HepG2 (cell line): ENCODE results near the gene TARS3. TPM values are rescaled to one million over a fixed set of nuclear protein-coding genes. Genes with fewer than 3 reads are reported as not detected.
A peak's percentile ranks its signal among the peaks of the same experiment; 100 is the strongest.

ENCODE experiments used
- ATF2 ChIP-seq: sonication (generic); formaldehyde crosslinking; IDR thresholded peaks from 2 replicates; pipeline ENCODE4 v1.4.0; 2020; ENCODE audit warnings: missing genetic modification reagents
- DMTF1 ChIP-seq: sonication (generic); formaldehyde crosslinking; IDR thresholded peaks from 2 replicates; pipeline ENCODE4 v1.4.0; 2020; ENCODE audit warnings: mild to moderate bottlenecking, missing genetic modification reagents
- E2F2 ChIP-seq: sonication (generic); formaldehyde crosslinking; IDR thresholded peaks from 2 replicates; pipeline ENCODE4 v1.4.0; 2020; ENCODE audit warnings: missing genetic modification reagents, borderline replicate concordance
- HMG20B ChIP-seq: conservative IDR thresholded peaks from 2 replicates; pipeline ENCODE4 v1.6.1; 2016; ENCODE audit warnings: missing genetic modification reagents, missing compliant biosample characterization
- JDP2 ChIP-seq: sonication (generic); formaldehyde crosslinking; IDR thresholded peaks from 2 replicates; pipeline ENCODE4 v1.8.1; 2022; ENCODE audit warnings: missing genetic modification reagents, borderline replicate concordance
- KLF11 ChIP-seq: IDR thresholded peaks from 2 replicates; pipeline ENCODE4 v1.6.1; 2016; ENCODE audit warnings: missing compliant biosample characterization
- PHF5A ChIP-seq: IDR thresholded peaks from one replicate; pipeline ENCODE4 v1.6.1; 2018; ENCODE audit warnings: low read depth, missing genetic modification reagents; ENCODE audit not compliant: unreplicated experiment
- RBAK ChIP-seq: sonication (generic); formaldehyde crosslinking; IDR thresholded peaks from 2 replicates; pipeline ENCODE4 v1.5.1; 2020; ENCODE audit warnings: mild to moderate bottlenecking, missing genetic modification reagents
- RBM22 ChIP-seq: fragments of 200-400 bp; formaldehyde crosslinking; optimal IDR thresholded peaks from 2 replicates; pipeline ENCODE3; 2017; ENCODE audit warnings: mild to moderate bottlenecking, low read length, moderate library complexity
- RFXAP ChIP-seq: sonication (generic); formaldehyde crosslinking; IDR thresholded peaks from 2 replicates; pipeline ENCODE4 v1.4.0; 2020; ENCODE audit warnings: missing genetic modification reagents, borderline replicate concordance
- SNAPC2 ChIP-seq: sonication (generic); formaldehyde crosslinking; IDR thresholded peaks from 2 replicates; pipeline ENCODE4 v1.8.1; 2022; ENCODE audit warnings: mild to moderate bottlenecking, missing genetic modification reagents
- SRSF9 ChIP-seq: fragments of 200-400 bp; formaldehyde crosslinking; IDR thresholded peaks from 2 replicates; pipeline ENCODE4 v1.6.1; 2018; ENCODE audit warnings: borderline replicate concordance, mild to moderate bottlenecking, low read depth, low read length; ENCODE audit not compliant: insufficient read depth, poor library complexity, severe bottlenecking
- ZNF124 ChIP-seq: sonication (generic); formaldehyde crosslinking; IDR thresholded peaks from 2 replicates; pipeline ENCODE4 v1.4.0; 2020; ENCODE audit warnings: missing genetic modification reagents
- ZNF138 ChIP-seq: sonication (generic); formaldehyde crosslinking; IDR thresholded peaks from 2 replicates; pipeline ENCODE4 v1.5.0; 2020; ENCODE audit warnings: mild to moderate bottlenecking, low read depth, missing genetic modification reagents
- ZNF563 ChIP-seq: sonication (generic); formaldehyde crosslinking; IDR thresholded peaks from 2 replicates; pipeline ENCODE4 v1.8.0; 2022; ENCODE audit warnings: mild to moderate bottlenecking, moderate library complexity, missing genetic modification reagents
- ZNF570 ChIP-seq: sonication (generic); formaldehyde crosslinking; IDR thresholded peaks from 2 replicates; pipeline ENCODE4 v1.4.0; 2020; ENCODE audit warnings: mild to moderate bottlenecking, missing genetic modification reagents, borderline replicate concordance
- ZNF670 ChIP-seq: sonication (generic); formaldehyde crosslinking; IDR thresholded peaks from 2 replicates; pipeline ENCODE4 v1.8.0; 2022; ENCODE audit warnings: mild to moderate bottlenecking, missing genetic modification reagents, borderline replicate concordance
- ZNF703 ChIP-seq: sonication (generic); formaldehyde crosslinking; IDR thresholded peaks from 2 replicates; pipeline ENCODE4 v1.5.1; 2020; ENCODE audit warnings: missing genetic modification reagents, mild to moderate bottlenecking, moderate library complexity, borderline replicate concordance
- polyA plus RNA-seq, 8 experiments: library from polyadenylated mRNA; depleted of rRNA in 3 of 8; stranded (reverse) in 7 of 8; unstranded in 1 of 8; fragments of >200 nt; fragmentation: Illumina TruSeq in 4 of 8; extraction: Trizol in 4 of 8; gene quantifications; 2 replicates each; pipeline versions ENCODE4 v1.2.1 to v1.2.3, GENCODE V29; 2011 to 2016; ENCODE audit warnings: low read depth in 4 of 8, missing spikeins in 1 of 8, mixed read lengths in 1 of 8; ENCODE audit not compliant: insufficient read depth in 1 of 8
- total RNA-seq, 5 experiments: library from RNA; depleted of rRNA; stranded (reverse); fragments of >200 nt; fragmentation: Illumina TruSeq; extraction: Trizol; gene quantifications; 2 replicates each; pipeline ENCODE4 v1.2.3, GENCODE V29; 2016; ENCODE audit warnings: low read depth in 1 of 5
- TF ChIP-seq, protein P1 (sequence below): fragments of 450-650 bp; IDR thresholded peaks from 2 replicates; pipeline ENCODE4 v1.6.1; 2016
- TF ChIP-seq, protein P2 (sequence below): sonication (generic); formaldehyde crosslinking; IDR thresholded peaks from 2 replicates; pipeline ENCODE4 v1.5.1; 2020; ENCODE audit warnings: missing genetic modification reagents, mild to moderate bottlenecking, borderline replicate concordance

TARS3 gene
- total and polyA plus RNA-seq, 2 of the 13 experiments (the other 11 are each of a cell fraction or from before 2014, with no cell fraction given) = 4.1 to 11.7 TPM

GRCh38 chr15:101613130-101614000, 110.9 kb downstream of the TARS3 start (continued):
- TF ChIP-seq, protein P1, sequence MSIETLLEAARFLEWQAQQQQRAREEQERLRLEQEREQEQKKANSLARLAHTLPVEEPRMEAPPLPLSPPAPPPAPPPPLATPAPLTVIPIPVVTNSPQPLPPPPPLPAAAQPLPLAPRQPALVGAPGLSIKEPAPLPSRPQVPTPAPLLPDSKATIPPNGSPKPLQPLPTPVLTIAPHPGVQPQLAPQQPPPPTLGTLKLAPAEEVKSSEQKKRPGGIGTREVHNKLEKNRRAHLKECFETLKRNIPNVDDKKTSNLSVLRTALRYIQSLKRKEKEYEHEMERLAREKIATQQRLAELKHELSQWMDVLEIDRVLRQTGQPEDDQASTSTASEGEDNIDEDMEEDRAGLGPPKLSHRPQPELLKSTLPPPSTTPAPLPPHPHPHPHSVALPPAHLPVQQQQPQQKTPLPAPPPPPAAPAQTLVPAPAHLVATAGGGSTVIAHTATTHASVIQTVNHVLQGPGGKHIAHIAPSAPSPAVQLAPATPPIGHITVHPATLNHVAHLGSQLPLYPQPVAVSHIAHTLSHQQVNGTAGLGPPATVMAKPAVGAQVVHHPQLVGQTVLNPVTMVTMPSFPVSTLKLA = 0 out of 2 replicates have a peak, but pooled peaks have one; percentile 3
- TF ChIP-seq DMTF1 (CRISPR knock-in tag) = no peak
- TF ChIP-seq SRSF9 = no peak
- 0 out of 2 replicates have a peak, but pooled peaks have one; percentile 57 for TF ChIP-seq ZNF124 (CRISPR knock-in tag)
- peak; percentile 22; the same call in 1 of the 2 replicates for TF ChIP-seq ZNF563
- TF ChIP-seq RBM22 = no peak
- TF ChIP-seq RBAK (CRISPR knock-in tag) = no peak
- no peak; the same call in 1 of the 2 replicates for TF ChIP-seq RFXAP (CRISPR knock-in tag)
- no peak for TF ChIP-seq SNAPC2 (CRISPR knock-in tag)
- no peak for TF ChIP-seq ZNF670 (CRISPR knock-in tag)
- TF ChIP-seq ATF2 = 0 out of 2 replicates have a peak, but pooled peaks have one; percentile 29
- no peak for TF ChIP-seq ZNF570 (CRISPR knock-in tag)
- no peak for TF ChIP-seq KLF11
- no peak for TF ChIP-seq PHF5A (CRISPR knock-in tag)
- TF ChIP-seq ZNF703 = no peak
- TF ChIP-seq, protein P2, sequence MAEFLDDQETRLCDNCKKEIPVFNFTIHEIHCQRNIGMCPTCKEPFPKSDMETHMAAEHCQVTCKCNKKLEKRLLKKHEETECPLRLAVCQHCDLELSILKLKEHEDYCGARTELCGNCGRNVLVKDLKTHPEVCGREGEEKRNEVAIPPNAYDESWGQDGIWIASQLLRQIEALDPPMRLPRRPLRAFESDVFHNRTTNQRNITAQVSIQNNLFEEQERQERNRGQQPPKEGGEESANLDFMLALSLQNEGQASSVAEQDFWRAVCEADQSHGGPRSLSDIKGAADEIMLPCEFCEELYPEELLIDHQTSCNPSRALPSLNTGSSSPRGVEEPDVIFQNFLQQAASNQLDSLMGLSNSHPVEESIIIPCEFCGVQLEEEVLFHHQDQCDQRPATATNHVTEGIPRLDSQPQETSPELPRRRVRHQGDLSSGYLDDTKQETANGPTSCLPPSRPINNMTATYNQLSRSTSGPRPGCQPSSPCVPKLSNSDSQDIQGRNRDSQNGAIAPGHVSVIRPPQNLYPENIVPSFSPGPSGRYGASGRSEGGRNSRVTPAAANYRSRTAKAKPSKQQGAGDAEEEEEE (CRISPR knock-in tag) = no peak
- no peak for TF ChIP-seq JDP2 (CRISPR knock-in tag)
- TF ChIP-seq ZNF138 (CRISPR knock-in tag) = 0 out of 2 replicates have a peak, but pooled peaks have one; percentile 28
- no peak for TF ChIP-seq HMG20B (CRISPR knock-in tag)
- no peak for TF ChIP-seq E2F2 (CRISPR knock-in tag)
